ENCODE results near the gene MAF.

MAF gene

DNA sequence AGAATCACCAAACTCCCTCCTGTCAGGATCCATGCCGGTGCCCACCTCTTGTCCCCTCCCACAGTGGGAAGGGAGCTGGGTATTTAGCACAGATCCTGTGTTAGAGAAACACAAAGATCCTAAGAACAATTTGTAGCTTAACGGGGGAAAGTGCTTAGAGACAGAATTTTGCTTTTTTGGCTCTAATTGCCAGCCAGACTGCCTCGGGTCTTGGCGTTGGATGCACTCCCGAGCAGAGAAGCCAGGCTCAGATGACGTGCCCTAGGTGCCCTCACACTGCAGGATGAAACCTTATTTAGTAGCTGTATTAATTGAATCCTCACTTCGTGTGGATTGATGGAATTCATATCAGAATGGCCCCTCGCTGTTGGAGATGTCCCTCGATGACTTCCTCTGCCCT is 22.5 kb upstream of the MAF start:
- Histone ChIP-seq H3K9ac (ENCODE audit: insufficient read length) (no peak overlapping the region), H3K27ac (no peak overlapping the region), H3K9me3 (ENCODE audit: low read depth, low read length) (no peaks in the 10 kb centered on the region), H3K4me3 (no peak overlapping the region), H3K36me3 (ENCODE audit: insufficient read depth, low read length) (no peaks in the 10 kb centered on the region)
- TF ChIP-seq POLR2AphosphoS5 (IDR thresholded peaks at IDR 0.05; ENCODE audit: borderline replicate concordance, low read depth, low read length) (no peak), FOXP2 (optimal IDR thresholded peaks at IDR 0.05; ENCODE audit: control extremely low read depth, extremely low read length, insufficient read depth) (no peak), EZH2 (IDR thresholded peaks at IDR 0.05) (no peak)
- DNase-seq (ENCODE audit: low read depth, low spot score), result no peak

DNA sequence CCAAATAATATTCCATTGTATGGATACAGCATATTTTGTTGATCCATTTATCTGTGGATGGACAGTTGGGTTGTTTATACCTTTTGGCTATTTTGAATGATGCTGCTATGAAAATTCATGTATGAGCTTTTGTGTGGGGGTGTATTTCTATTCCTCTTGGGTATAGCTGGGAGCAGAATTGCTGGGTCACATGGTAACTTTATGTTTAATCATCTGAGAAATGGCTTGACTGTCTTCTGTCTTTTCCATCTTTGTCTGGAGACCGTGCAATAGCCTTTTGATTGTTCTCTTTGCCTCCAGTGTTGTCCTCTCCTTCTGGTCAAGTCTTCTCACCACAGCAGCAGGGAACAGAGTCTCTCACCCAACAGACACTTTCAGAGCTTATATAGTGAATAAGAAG is 20.5 kb upstream of the MAF start:
- no peak overlapping the region for H3K4me3 ChIP-seq
- H3K9ac ChIP-seq (ENCODE audit: insufficient read length), result no peak overlapping the region
- no peak for TF ChIP-seq POLR2AphosphoS5 (IDR thresholded peaks at IDR 0.05; ENCODE audit: borderline replicate concordance, low read depth, low read length)
- no peaks in the 10 kb centered on the region for H3K9me3 ChIP-seq (ENCODE audit: low read depth, low read length)
- no peak for DNase-seq (ENCODE audit: low read depth, low spot score)
- no peak overlapping the region for H3K27ac ChIP-seq
- no peaks in the 10 kb centered on the region for H3K36me3 ChIP-seq (ENCODE audit: insufficient read depth, low read length)

DNA sequence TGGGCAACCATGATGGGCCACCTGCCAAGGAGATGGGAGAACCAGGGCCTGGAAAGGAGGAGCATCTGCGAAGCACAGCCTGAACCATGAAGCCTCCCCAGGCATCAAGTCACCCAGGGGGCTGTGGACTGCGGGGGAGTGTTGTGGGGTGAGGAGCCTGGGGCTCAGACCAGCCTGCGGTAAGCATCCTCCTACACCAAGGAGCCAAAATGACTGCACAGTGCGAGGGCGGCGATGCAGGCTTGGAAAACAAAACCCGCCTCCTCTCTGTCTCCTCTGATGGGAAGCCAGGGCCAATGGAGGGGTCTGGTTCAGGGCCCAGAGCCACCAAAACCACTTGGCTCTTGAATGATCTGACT is 18.1 kb upstream of the MAF start:
- H3K36me3 ChIP-seq (ENCODE audit: insufficient read depth, low read length), result no peaks in the 10 kb centered on the region
- TF ChIP-seq FOXP2 (optimal IDR thresholded peaks at IDR 0.05; ENCODE audit: control extremely low read depth, extremely low read length, insufficient read depth) (no peak), EZH2 (IDR thresholded peaks at IDR 0.05) (no peak), POLR2AphosphoS5 (IDR thresholded peaks at IDR 0.05; ENCODE audit: borderline replicate concordance, low read depth, low read length) (no peak)
- no peak overlapping the region for H3K4me3 ChIP-seq
- no peaks in the 10 kb centered on the region for H3K9me3 ChIP-seq (ENCODE audit: low read depth, low read length)
- H3K9ac ChIP-seq (ENCODE audit: insufficient read length), result no peak overlapping the region
- no peak for DNase-seq (ENCODE audit: low read depth, low spot score)
- H3K27ac ChIP-seq, result no peak overlapping the region

DNA sequence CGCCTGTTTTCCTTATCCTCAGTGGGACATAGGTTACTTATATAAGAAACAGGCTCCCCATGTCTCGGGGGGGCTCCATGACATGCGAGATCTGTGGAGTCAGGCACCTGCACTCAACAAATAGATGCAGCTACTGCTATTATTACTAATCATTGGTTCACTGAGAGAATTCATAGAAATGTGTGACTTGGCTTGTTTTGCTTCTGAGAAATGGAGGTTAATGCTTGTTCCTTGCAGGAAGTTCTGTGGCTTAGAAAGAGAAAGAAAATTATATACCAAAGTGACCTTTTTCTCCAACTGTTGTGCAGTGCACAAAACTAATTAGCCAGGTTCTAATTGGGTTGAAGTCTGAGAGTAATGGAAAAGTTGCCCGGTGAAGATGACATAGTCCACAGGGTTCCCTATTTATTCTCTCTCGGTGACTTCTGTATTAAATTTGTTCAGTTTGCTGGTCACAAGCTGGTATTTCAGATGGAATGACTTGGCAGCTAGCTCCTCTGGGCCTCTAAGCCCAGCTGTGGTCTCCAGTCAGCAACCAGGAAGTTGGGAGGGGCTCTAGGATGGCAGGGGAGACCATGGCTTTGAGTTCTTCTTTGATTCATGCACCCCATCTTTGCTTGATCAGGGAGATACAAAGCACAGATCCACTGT is 17.6 kb upstream of the MAF start:
- Histone ChIP-seq H3K36me3 (ENCODE audit: insufficient read depth, low read length) (no peaks in the 10 kb centered on the region), H3K9me3 (ENCODE audit: low read depth, low read length) (no peaks in the 10 kb centered on the region), H3K4me3 (no peak overlapping the region), H3K27ac (no peak overlapping the region), H3K9ac (ENCODE audit: insufficient read length) (no peak overlapping the region)
- TF ChIP-seq EZH2 (IDR thresholded peaks at IDR 0.05) (no peak), POLR2AphosphoS5 (IDR thresholded peaks at IDR 0.05; ENCODE audit: borderline replicate concordance, low read depth, low read length) (no peak), FOXP2 (optimal IDR thresholded peaks at IDR 0.05; ENCODE audit: control extremely low read depth, extremely low read length, insufficient read depth) (no peak)
- no peak for DNase-seq (ENCODE audit: low read depth, low spot score)

DNA sequence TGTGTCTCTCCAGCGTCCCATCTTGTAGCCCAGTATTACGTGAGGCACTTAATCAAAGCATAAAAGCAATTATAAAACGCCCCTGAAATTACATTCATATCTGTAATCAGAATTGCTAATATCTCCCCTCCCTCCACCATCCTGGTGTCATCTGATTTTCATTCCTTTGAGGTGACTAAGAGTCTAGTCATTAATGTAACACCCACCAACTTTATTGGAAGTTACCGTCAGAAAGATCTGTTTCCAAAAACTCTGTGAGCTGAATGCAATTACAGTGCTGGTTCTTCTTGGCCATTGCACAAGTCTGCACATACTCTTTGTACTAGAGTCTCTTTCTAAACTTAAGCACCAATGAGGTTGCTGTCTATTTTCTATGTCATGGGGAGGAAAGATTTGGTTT is 12.5 kb upstream of the MAF start:
- TF ChIP-seq POLR2AphosphoS5 (IDR thresholded peaks at IDR 0.05; ENCODE audit: borderline replicate concordance, low read depth, low read length) (no peak), FOXP2 (optimal IDR thresholded peaks at IDR 0.05; ENCODE audit: control extremely low read depth, extremely low read length, insufficient read depth) (no peak), EZH2 (IDR thresholded peaks at IDR 0.05) (no peak)
- H3K4me3 ChIP-seq, result no peak overlapping the region
- DNase-seq (ENCODE audit: low read depth, low spot score), result no peak

DNA sequence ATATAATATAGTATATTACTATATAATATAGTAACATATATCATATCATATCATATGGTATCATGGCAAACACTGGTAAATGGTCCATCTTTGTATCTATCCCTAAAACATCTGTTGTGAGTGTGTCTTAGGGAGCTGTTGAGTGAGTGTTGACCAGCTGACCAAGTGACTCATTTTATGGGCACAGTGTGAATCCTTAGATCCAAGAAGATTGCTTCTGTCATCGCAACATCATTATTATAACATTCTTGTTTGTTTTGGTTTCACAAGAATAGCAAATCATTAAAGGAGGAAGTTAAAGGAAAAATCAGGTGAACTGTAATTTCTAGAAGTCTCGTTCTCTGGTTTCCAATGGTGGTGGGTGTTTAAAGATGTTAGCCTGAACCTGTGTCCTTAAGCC is 11.7 kb upstream of the MAF start:
- no peak for TF ChIP-seq POLR2AphosphoS5 (IDR thresholded peaks at IDR 0.05; ENCODE audit: borderline replicate concordance, low read depth, low read length)
- no peak for TF ChIP-seq EZH2 (IDR thresholded peaks at IDR 0.05)
- TF ChIP-seq FOXP2 (optimal IDR thresholded peaks at IDR 0.05; ENCODE audit: control extremely low read depth, extremely low read length, insufficient read depth), result no peak
- Histone ChIP-seq H3K27ac (no peak overlapping the region), H3K36me3 (ENCODE audit: insufficient read depth, low read length) (no peaks in the 10 kb centered on the region), H3K4me3 (no peak overlapping the region), H3K9me3 (ENCODE audit: low read depth, low read length) (no peaks in the 10 kb centered on the region), H3K9ac (ENCODE audit: insufficient read length) (no peak overlapping the region)
- no peak for DNase-seq (ENCODE audit: low read depth, low spot score)

More for the DNA sequence above, 12.5 kb upstream of the MAF start:
- Histone ChIP-seq H3K27ac (no peak overlapping the region), H3K36me3 (ENCODE audit: insufficient read depth, low read length) (no peaks in the 10 kb centered on the region), H3K9ac (ENCODE audit: insufficient read length) (no peak overlapping the region), H3K9me3 (ENCODE audit: low read depth, low read length) (no peaks in the 10 kb centered on the region)

DNA sequence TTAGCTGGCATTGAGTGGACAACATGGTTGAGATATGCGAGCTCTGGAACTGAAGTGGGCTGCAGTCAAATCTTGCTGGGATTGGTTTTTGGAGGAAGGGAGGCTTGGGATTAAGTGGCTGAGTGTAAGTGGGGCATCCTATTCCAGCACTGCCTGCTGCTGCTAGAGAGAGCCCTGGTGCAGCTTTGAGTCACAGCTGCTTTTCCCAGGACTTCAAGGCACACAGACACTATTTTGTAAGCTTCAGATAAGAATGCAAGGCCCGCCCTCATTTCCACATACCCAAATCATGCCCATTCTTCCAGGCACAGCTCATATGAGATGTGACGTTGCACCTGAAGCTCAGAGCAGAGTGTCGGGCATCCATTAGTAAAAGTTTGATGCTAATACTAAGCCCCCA is 10.2 kb upstream of the MAF start:
- no peak overlapping the region for H3K9ac ChIP-seq (ENCODE audit: insufficient read length)
- H3K27ac ChIP-seq, result no peak overlapping the region
- no peaks in the 10 kb centered on the region for H3K36me3 ChIP-seq (ENCODE audit: insufficient read depth, low read length)
- H3K9me3 ChIP-seq (ENCODE audit: low read depth, low read length), result no peaks in the 10 kb centered on the region
- TF ChIP-seq POLR2AphosphoS5 (IDR thresholded peaks at IDR 0.05; ENCODE audit: borderline replicate concordance, low read depth, low read length), result no peak
- TF ChIP-seq FOXP2 (optimal IDR thresholded peaks at IDR 0.05; ENCODE audit: control extremely low read depth, extremely low read length, insufficient read depth), result no peak
- TF ChIP-seq EZH2 (IDR thresholded peaks at IDR 0.05), result no peak
- DNase-seq (ENCODE audit: low read depth, low spot score), result no peak
- no peak overlapping the region for H3K4me3 ChIP-seq

DNA sequence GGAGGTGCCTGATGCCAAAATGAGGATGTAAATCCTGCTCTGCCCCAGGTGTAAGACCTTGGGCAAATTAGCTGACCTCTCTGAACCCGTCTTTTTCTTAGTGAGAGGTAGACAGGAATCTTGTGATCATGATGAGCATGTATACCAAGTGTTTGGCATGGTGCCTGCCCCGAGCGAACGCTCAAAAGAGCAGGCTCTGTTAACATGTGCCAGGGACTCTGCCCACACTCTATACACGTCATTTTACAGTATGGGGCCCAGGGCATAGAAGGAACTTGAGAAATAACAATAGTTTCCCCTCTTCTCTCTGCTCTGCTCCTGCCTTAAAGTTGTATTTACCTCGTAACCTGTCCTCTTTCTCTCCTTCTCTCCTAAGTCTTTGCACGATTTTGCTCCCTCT is 9.3 kb upstream of the MAF start:
- Histone ChIP-seq H3K27ac (no peak overlapping the region), H3K4me3 (no peak overlapping the region), H3K36me3 (ENCODE audit: insufficient read depth, low read length) (no peaks in the 10 kb centered on the region), H3K9me3 (ENCODE audit: low read depth, low read length) (no peaks in the 10 kb centered on the region), H3K9ac (ENCODE audit: insufficient read length) (no peak overlapping the region)
- no peak for DNase-seq (ENCODE audit: low read depth, low spot score)
- TF ChIP-seq FOXP2 (optimal IDR thresholded peaks at IDR 0.05; ENCODE audit: control extremely low read depth, extremely low read length, insufficient read depth) (no peak), POLR2AphosphoS5 (IDR thresholded peaks at IDR 0.05; ENCODE audit: borderline replicate concordance, low read depth, low read length) (no peak), EZH2 (IDR thresholded peaks at IDR 0.05) (no peak)

DNA sequence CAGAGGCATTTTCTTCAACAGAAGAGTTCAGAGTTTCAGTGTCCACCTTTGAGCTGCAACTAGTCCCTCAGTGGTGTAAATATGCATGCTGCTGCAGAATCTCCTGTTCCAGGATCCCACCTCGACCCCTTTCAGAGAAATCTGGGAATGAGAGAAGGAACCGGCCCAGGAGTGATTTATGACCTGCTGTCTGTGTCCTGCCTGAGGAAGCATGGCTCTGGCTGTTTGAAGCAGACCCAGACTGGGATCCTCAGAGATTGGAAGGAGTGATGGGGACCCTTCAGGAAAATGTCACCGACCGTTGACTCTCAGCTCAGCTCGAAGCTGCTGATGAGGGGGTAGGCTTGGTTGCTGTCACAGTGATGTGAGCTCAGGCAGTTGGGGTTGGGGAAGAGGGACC is 8.4 kb upstream of the MAF start:
- H3K4me3 ChIP-seq, result no peak overlapping the region
- no peak overlapping the region for H3K27ac ChIP-seq
- no peaks in the 10 kb centered on the region for H3K9me3 ChIP-seq (ENCODE audit: low read depth, low read length)
- no peaks in the 10 kb centered on the region for H3K36me3 ChIP-seq (ENCODE audit: insufficient read depth, low read length)
- no peak overlapping the region for H3K9ac ChIP-seq (ENCODE audit: insufficient read length)
- TF ChIP-seq EZH2 (IDR thresholded peaks at IDR 0.05) (no peak), FOXP2 (optimal IDR thresholded peaks at IDR 0.05; ENCODE audit: control extremely low read depth, extremely low read length, insufficient read depth) (no peak), POLR2AphosphoS5 (IDR thresholded peaks at IDR 0.05; ENCODE audit: borderline replicate concordance, low read depth, low read length) (no peak)
- no peak for DNase-seq (ENCODE audit: low read depth, low spot score)

All from SK-N-MC (cell line).